C4-2B (cell line): ENCODE measurements around the gene RUSF1.

ENCODE experiments used
- CTCF ChIP-seq: fragments of 450-650 bp; conservative IDR thresholded peaks from 2 replicates; pipeline ENCODE4 v1.5.1; 2017; ENCODE audit warnings: mild to moderate bottlenecking
- ZFX ChIP-seq: fragments of 450-650 bp; IDR thresholded peaks from 2 replicates; pipeline ENCODE4 v1.6.1; 2017

GRCh38 chr16:31487071-31487719, 21.0 kb downstream of the RUSF1 start:
- TF ChIP-seq CTCF (no peak), ZFX (no peak)
